HG03521 (cell line): ENCODE results near the gene HNF1A.

Experiments used
- ATAC-seq: cut with Tn5 transposase; IDR thresholded peaks from one replicate; pipeline ENCODE4 v1.9.1; 2021; ENCODE audit warnings: mild to moderate bottlenecking, moderate library complexity; ENCODE audit not compliant: unreplicated experiment

Gene HNF1A

DNA sequence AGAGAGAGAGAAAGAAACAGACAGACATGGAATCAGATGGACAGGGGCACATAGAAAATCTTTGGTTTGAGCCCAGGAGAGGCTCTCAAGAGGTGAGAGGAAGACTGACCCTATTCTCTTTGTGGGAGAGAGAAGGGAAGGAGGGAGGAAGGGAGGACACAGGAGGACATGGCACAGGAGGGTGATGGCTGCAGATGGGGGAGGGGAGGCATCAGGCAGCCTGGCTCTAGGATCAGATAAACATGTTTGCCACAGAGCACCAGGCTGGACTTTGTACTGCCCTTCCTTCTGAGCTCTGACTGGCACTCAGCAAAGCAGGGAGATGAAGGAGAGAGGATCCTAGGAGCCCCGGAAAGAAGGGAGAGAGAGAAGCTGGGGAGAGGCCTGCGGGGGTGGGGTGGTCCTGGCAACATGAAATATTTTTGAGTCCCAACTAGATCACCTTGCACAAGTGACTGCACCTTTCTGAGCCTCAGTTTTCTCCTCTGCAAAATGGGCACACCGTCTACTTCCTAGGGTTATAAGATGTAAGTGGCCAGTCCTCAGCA, 6.1 kb downstream of the HNF1A start:
- ATAC-seq, result no peak

DNA sequence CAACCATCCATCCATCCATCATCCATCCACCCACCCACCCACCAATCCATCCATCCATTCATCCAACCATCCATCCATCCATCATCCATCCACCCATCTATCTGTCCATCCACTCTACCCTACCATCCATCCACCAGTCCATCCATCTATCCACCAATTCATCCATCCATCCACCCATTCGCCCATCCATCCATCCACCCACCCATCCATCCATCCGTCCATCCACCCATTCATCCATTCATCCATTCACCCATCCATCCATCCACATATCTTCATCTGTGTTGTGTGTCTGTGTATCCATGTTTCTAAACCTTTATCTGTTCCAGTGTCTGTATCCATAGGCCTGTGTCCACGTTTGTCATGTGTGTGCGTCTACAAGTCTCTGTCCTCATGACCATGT, 9.9 kb downstream of the HNF1A start:
- ATAC-seq, result no peak

GRCh38 chr12:120988658-120989057, 10.3 kb downstream of the HNF1A start:
- ATAC-seq, result no peak

- ATAC-seq, result no peak
Measured at GRCh38 chr12:120989687-120990086, 11.3 kb downstream of the HNF1A start.

- ATAC-seq, result no peak
Measured at GRCh38 chr12:120990487-120991055, 12.2 kb downstream of the HNF1A start.

GRCh38 chr12:120991965-120992364, 13.6 kb downstream of the HNF1A start:
- ATAC-seq, result no peak

- no peak for ATAC-seq
Measured at GRCh38 chr12:120992989-120993388, 14.6 kb downstream of the HNF1A start.

- ATAC-seq, result no peak
Measured at GRCh38 chr12:120993496-120993895, 15.2 kb downstream of the HNF1A start.

- ATAC-seq, result no peak
Measured at GRCh38 chr12:120994059-120994458, 15.7 kb downstream of the HNF1A start.

GRCh38 chr12:120994589-120995337, 16.4 kb downstream of the HNF1A start:
- no peak for ATAC-seq

- ATAC-seq, result no peak
Measured at GRCh38 chr12:120996133-120996746, 17.9 kb downstream of the HNF1A start.

- ATAC-seq, result no peak
Measured at GRCh38 chr12:120997448-120997847, 19.1 kb downstream of the HNF1A start.

DNA sequence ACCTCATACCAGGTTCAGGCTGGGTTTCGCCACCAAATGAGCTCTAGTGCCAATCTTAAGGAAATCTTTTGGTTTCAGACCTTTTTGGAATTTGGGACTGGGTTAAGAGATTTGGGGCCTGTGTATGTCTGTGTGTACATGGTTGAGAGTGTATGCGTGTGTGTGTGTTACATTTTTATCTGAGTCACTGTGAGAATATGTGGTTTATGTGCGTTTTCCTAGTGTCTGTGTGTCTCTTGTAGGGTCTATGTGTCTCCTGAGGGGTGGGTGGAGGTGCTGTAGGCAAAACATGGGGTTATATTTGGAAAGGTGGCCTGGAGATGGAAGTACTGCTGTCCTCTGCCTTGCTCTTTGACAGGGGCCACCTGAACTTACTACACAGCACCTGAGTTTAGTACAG, 20.1 kb downstream of the HNF1A start:
- ATAC-seq, result no peak

DNA sequence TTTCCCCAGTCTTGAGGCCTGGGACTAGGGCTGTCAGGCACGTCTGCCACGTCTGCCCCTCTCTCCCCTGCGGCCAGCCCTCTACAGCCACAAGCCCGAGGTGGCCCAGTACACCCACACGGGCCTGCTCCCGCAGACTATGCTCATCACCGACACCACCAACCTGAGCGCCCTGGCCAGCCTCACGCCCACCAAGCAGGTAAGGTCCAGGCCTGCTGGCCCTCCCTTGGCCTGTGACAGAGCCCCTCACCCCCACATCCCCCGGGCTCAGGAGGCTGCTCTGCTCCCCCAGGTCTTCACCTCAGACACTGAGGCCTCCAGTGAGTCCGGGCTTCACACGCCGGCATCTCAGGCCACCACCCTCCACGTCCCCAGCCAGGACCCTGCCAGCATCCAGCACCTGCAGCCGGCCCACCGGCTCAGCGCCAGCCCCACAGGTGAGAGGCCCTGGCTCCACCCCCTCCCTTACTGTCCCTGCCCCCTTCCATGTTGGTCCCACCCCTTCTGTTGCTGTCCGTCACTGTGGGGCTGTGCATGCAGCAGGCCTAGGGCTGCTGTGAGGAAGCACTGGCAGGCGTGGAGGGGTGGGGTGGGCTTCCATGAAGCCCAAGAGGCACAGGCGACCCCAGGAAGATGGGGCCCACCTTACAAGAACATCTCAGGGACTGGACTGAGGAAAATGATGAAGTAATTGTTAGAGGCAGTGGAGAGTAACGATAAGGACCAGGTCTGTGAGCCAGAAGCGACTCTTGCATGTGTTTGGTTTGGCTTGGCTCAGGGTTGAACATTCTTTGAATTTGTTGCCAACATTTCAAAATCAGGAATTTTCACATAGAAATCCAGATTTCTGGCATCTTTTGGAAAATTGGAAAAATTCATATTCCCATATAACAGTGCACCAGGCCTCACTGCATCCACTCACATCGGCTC, 21.1 kb downstream of the HNF1A start:
- no peak for ATAC-seq

GRCh38 chr12:121000530-121000929, 22.2 kb downstream of the HNF1A start:
- ATAC-seq, result no peak

- ATAC-seq, result no peak
Measured at GRCh38 chr12:121001060-121001459, 22.7 kb downstream of the HNF1A start.

DNA sequence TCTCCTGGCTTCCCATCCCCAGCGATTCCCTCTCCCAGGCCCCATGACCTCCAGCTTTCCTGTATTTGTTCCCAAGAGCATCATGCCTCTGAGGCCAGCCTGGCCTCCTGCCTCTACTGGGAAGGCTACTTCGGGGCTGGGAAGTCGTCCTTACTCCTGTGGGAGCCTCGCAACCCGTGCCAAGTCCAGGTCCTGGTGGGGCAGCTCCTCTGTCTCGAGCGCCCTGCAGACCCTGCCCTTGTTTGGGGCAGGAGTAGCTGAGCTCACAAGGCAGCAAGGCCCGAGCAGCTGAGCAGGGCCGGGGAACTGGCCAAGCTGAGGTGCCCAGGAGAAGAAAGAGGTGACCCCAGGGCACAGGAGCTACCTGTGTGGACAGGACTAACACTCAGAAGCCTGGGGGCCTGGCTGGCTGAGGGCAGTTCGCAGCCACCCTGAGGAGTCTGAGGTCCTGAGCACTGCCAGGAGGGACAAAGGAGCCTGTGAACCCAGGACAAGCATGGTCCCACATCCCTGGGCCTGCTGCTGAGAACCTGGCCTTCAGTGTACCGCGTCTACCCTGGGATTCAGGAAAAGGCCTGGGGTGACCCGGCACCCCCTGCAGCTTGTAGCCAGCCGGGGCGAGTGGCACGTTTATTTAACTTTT, 23.6 kb downstream of the HNF1A start:
- ATAC-seq, result no peak

GRCh38 chr12:121003650-121004049, 25.3 kb downstream of the HNF1A start:
- no peak for ATAC-seq

DNA sequence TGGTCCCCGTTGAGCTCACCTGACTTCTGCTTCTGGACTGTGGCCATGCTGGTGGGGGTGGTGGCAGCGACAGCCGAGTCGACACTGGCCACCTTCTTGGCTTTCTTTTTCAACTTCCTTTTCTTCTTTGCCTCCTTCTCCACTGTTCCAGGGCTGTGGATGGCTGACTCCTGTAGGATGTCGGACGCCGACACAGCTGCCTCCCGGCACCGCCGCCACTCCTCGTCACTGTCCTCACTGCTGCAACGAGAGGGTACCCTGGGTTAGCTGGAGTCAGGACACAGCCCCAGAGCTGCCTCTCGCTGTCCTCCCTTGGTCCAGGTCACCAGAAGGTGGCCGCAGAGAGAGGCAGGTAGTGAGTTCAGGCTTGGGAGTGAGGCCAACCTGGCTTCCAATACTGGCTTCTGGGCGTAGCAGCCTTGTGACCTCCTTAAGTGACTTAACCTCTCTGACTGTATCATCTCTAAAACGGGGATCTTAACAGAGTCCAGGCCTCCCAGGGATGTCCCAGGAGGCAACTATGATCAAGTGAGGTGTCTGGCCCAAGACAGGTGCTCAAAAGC, 26.0 kb downstream of the HNF1A start:
- ATAC-seq, result no peak

GRCh38 chr12:121005346-121005815, 27.0 kb downstream of the HNF1A start:
- no peak for ATAC-seq
